ENCODE results near the gene GLIS1.
"Not testable (repeated sequence)": the region's sequence is repeated elsewhere in the genome, so short reads cannot be mapped to it uniquely, and the experiment has no call there.

GLIS1 gene

GRCh38 chr1:53557830-53558738 is 180.9 kb downstream of the GLIS1 start:
- Histone ChIP-seq H3K4me1 (ENCODE audit: insufficient read depth, poor library complexity, severe bottlenecking) (no peaks in the 10 kb centered on the region), H3K4me3 (ENCODE audit: severe bottlenecking) (no peak overlapping the region), H3K9me3 (ENCODE audit: severe bottlenecking) (no peaks in the 10 kb centered on the region), H3K36me3 (ENCODE audit: low read depth) (no peaks in the 10 kb centered on the region), H3K27ac (ENCODE audit: poor library complexity, severe bottlenecking) (no peak overlapping the region), H3K27me3 (ENCODE audit: insufficient read depth, poor library complexity, severe bottlenecking) (no peaks in the 10 kb centered on the region)
- DNase-seq (ENCODE audit: low spot score): peak; percentile 28
- ATAC-seq (ENCODE audit: low read depth): no peak
- TF ChIP-seq, protein P1, sequence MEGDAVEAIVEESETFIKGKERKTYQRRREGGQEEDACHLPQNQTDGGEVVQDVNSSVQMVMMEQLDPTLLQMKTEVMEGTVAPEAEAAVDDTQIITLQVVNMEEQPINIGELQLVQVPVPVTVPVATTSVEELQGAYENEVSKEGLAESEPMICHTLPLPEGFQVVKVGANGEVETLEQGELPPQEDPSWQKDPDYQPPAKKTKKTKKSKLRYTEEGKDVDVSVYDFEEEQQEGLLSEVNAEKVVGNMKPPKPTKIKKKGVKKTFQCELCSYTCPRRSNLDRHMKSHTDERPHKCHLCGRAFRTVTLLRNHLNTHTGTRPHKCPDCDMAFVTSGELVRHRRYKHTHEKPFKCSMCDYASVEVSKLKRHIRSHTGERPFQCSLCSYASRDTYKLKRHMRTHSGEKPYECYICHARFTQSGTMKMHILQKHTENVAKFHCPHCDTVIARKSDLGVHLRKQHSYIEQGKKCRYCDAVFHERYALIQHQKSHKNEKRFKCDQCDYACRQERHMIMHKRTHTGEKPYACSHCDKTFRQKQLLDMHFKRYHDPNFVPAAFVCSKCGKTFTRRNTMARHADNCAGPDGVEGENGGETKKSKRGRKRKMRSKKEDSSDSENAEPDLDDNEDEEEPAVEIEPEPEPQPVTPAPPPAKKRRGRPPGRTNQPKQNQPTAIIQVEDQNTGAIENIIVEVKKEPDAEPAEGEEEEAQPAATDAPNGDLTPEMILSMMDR (IDR thresholded peaks at IDR 0.05; ENCODE audit: poor library complexity, severe bottlenecking): no peak

GRCh38 chr1:53557369-53557768 is 181.6 kb downstream of the GLIS1 start:
- H3K4me3 ChIP-seq (ENCODE audit: severe bottlenecking): no peak overlapping the region
- TF ChIP-seq, protein P1 (IDR thresholded peaks at IDR 0.05; ENCODE audit: poor library complexity, severe bottlenecking): no peak
- no peaks in the 10 kb centered on the region for H3K27me3 ChIP-seq (ENCODE audit: insufficient read depth, poor library complexity, severe bottlenecking)
- peak; percentile 17 for DNase-seq (ENCODE audit: low spot score)
- H3K27ac ChIP-seq (ENCODE audit: poor library complexity, severe bottlenecking): no peak overlapping the region
- H3K4me1 ChIP-seq (ENCODE audit: insufficient read depth, poor library complexity, severe bottlenecking): no peaks in the 10 kb centered on the region
- no peak for ATAC-seq (ENCODE audit: low read depth)
- H3K36me3 ChIP-seq (ENCODE audit: low read depth): no peaks in the 10 kb centered on the region
- no peaks in the 10 kb centered on the region for H3K9me3 ChIP-seq (ENCODE audit: severe bottlenecking)

DNA sequence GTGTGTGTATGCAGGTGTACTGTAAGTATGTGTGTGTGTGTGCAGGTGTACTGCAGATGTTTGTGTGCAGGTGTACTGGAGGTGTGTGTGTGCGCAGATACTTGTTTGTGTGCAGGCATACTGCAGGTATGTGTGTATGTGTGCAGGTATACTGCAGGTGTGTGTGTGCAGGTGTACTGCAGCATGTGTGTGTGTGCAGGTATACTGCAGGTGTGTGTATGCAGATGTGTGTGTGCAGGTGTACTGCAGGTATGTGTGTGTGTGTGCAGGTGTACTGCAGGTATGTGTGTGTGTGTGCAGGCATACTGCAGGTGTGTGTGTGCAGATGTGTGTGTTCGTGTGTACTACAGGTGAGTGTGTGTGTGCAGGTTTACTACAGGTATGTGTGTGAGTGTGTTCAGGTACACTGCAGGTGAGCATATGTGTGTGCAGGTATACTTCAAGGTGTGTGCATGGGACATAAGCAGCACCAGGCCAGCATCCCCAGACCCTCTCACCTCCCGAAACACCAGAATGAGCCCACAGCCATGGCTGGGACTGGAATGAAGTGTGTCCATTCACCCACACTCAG is 182.2 kb downstream of the GLIS1 start:
- no peak overlapping the region for H3K4me3 ChIP-seq (ENCODE audit: severe bottlenecking)
- no peak overlapping the region for H3K27ac ChIP-seq (ENCODE audit: poor library complexity, severe bottlenecking)
- no peaks in the 10 kb centered on the region for H3K9me3 ChIP-seq (ENCODE audit: severe bottlenecking)
- TF ChIP-seq, protein P1 (IDR thresholded peaks at IDR 0.05; ENCODE audit: poor library complexity, severe bottlenecking): no peak
- no peaks in the 10 kb centered on the region for H3K27me3 ChIP-seq (ENCODE audit: insufficient read depth, poor library complexity, severe bottlenecking)
- no peak for ATAC-seq (ENCODE audit: low read depth)
- DNase-seq (ENCODE audit: low spot score): no peak
- no peaks in the 10 kb centered on the region for H3K4me1 ChIP-seq (ENCODE audit: insufficient read depth, poor library complexity, severe bottlenecking)
- H3K36me3 ChIP-seq (ENCODE audit: low read depth): no peaks in the 10 kb centered on the region

DNA sequence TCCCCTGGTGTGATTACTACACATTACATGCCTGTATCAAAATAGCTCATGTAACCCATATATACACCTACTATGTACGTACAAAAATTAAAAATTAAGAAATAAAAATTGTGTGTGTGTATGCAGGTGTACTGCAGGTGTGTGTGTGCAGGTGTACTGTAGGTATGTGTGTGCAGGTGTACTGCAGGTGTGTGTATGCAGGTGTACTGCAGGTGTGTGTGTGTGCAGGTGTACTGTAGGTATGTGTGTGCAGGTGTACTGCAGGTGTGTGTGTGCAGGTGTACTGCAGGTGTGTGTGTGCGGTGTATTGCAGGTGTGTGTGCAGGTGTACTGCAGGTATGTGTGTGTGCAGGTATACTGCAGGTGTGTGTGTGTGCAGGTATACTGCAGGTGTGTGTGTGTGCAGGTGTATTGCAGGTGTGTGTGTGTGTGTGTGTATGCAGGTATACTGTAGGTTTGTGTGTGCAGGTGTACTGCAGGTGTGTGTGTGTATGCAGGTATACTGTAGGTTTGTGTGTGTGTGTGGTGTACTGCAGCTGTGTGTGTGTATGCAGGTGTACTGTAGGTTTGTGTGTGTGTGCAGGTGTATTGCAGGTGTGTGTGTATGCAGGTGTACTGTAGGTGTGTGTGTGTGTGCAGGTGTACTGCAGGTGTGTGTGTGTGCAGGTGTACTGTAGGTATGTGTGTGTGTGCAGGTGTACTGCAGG is 183.2 kb downstream of the GLIS1 start:
- not testable (repeated sequence) for H3K4me3 ChIP-seq (ENCODE audit: severe bottlenecking); H3K27me3 ChIP-seq (ENCODE audit: insufficient read depth, poor library complexity, severe bottlenecking); ATAC-seq (ENCODE audit: low read depth); DNase-seq (ENCODE audit: low spot score); H3K36me3 ChIP-seq (ENCODE audit: low read depth); H3K27ac ChIP-seq (ENCODE audit: poor library complexity, severe bottlenecking); H3K9me3 ChIP-seq (ENCODE audit: severe bottlenecking); H3K4me1 ChIP-seq (ENCODE audit: insufficient read depth, poor library complexity, severe bottlenecking)

DNA sequence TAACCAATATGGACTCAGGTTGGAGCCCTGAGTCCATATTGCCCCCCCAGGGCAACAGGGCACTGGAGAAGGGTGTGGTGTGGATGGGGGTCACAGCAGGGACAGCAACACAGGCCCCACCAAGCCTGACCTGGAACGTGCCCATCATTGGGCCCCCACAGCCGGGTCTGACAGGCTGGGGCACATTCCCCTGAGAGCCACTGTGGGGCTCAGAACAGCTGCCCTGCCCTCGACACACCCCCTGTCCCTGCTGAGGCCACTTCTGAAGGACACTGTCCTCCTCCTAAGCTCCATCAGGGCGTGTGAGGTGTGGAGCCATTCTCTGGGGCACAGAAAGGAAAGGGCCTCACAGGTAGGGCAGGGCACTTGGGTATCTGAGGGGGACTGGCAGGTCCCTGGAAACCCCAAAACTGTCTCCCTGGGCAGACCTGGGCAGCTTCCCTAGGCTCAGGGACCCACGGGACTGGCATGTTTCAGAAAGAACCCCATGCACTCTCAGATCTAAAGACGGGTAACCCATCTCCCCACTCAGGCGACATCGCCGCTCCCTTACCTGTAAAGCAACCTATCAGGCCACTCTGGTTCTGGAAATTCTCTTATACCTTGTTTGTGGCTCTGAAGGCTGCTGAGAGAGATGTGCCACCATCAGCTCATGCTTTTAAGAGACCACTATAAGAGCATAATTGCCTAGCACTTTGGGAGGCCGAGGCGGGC is 184.2 kb downstream of the GLIS1 start:
- no peaks in the 10 kb centered on the region for H3K27me3 ChIP-seq (ENCODE audit: insufficient read depth, poor library complexity, severe bottlenecking)
- H3K36me3 ChIP-seq (ENCODE audit: low read depth): no peaks in the 10 kb centered on the region
- no peak overlapping the region for H3K27ac ChIP-seq (ENCODE audit: poor library complexity, severe bottlenecking)
- no peak overlapping the region for H3K4me3 ChIP-seq (ENCODE audit: severe bottlenecking)
- no peaks in the 10 kb centered on the region for H3K4me1 ChIP-seq (ENCODE audit: insufficient read depth, poor library complexity, severe bottlenecking)
- TF ChIP-seq, protein P1 (IDR thresholded peaks at IDR 0.05; ENCODE audit: poor library complexity, severe bottlenecking): no peak
- no peaks in the 10 kb centered on the region for H3K9me3 ChIP-seq (ENCODE audit: severe bottlenecking)
- no peak for ATAC-seq (ENCODE audit: low read depth)
- peak; percentile 24 for DNase-seq (ENCODE audit: low spot score)

Data from RWPE2 (cell line).